ENCODE results near the gene KCND3.

- no peak for TF ChIP-seq CTCF (IDR thresholded peaks at IDR 0.05)
- no peak for TF ChIP-seq EZH2 (IDR thresholded peaks at IDR 0.05)
- no peak for TF ChIP-seq EZH2phosphoT487 (IDR thresholded peaks at IDR 0.05)
Measured at GRCh38 chr1:111930356-111930755, 59.1 kb downstream of the KCND3 start.

Measured in neural progenitor cell (in vitro differentiated cells).